H1 (cell line): ENCODE data around the gene CENATAC.

Source experiments
- CBX5 ChIP-seq: fragments of 300-800, 300-1000 bp; sonication (generic); IDR thresholded peaks from 2 replicates; pipeline ENCODE4 v1.7.1; 2016; ENCODE audit warnings: antibody characterized with exemption, low read length, low read depth
- CTCF ChIP-seq, 3 experiments: IDR thresholded peaks; 1 replicate in 2 of 3; 2 replicates in 1 of 3; pipeline versions ENCODE4 v1.5.1 to v1.6.1; 2011; ENCODE audit warnings: low read length in 3 of 3, mild to moderate bottlenecking in 3 of 3, inconsistent platforms in 2 of 3, low read depth in 1 of 3, moderate library complexity in 1 of 3; ENCODE audit not compliant: insufficient read depth in 1 of 3; ENCODE audit errors: control extremely low read depth in 1 of 3
- JUN ChIP-seq: IDR thresholded peaks from 2 replicates; pipeline ENCODE4 v1.6.1; 2011; ENCODE audit warnings: low read depth, mild to moderate bottlenecking, improper control_type of control experiment, low read length
- RXRA ChIP-seq: IDR thresholded peaks from 2 replicates; pipeline ENCODE4 v1.6.1; 2011; ENCODE audit warnings: low read depth, mild to moderate bottlenecking, low read length, moderate library complexity; ENCODE audit not compliant: insufficient read depth
- TEAD4 ChIP-seq: IDR thresholded peaks from 2 replicates; pipeline ENCODE4 v1.6.1; 2012; ENCODE audit warnings: low read depth, low read length, inconsistent platforms, mixed read lengths

GRCh38 chr11:118956094-118956846 lies 41.7 kb upstream of the CENATAC start, which contains the start of gene UPK2:
- TF ChIP-seq CBX5, result no peak
- TF ChIP-seq TEAD4, result 0 out of 2 replicates have a peak, but pooled peaks have one; percentile 49
- no peak for TF ChIP-seq JUN
- TF ChIP-seq RXRA, result no peak
- TF ChIP-seq CTCF (IDR thresholded peaks at IDR 0.05; ENCODE audit: control extremely low read depth in 1 of 3, insufficient read depth in 1 of 3, low read depth in 1 of 3, low read length in 3 of 3), result peak; percentile 98 to 99 (median 99)
